ENCODE results near the gene PTTG1.

Gene PTTG1

DNA sequence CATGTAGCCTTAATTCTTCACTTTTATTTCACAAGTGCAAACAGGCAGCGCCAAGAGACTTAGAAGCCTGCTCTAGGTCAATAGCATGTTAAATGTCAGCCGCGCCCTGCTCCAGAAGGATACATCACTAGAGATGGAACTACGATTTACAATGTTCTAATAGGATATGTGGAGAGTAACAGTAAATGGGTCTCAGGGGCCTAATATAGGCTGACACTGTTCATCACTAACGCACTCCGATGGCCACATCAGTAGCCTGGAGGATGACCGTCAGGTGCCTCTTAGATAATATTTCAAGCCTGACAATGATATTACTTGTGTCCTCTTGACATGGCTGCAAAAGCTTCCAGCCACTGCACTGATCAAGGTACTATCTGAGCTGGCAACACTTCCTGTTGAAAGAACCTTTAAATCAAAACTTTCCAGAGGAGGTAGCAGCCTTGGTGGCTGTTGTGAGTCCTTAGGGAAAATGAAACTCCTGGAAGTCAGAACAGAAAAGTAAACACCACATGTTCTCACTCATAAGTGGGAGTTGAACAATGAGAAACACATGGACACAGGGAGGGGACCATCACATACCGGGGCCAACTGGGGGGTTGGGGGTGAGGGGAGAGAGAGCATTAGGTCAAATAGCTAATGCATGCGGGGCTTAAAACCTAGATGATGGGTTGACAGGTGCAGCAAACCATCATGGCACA lies 35.0 kb downstream of the PTTG1 start:
- no peak for FAIRE-seq

DNA sequence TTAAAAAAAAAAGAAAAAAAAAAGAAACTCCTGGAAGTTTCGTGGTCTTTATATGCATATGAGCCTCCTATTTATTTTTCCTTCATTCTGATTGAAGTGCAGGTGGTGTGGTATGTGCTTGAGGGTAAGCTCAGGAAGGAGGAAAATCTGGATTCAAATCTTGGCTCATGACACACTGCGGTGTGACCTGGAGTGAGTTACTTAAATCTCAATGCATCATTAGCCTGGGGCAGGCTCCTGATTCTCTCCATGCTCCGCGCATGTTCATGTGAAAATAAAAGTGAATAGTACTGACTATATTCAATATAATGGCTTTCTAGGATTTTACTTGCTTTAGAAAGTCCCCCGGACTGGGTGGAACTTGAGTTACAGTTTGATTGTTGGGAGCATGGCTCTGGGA lies 35.6 kb downstream of the PTTG1 start:
- no peak for FAIRE-seq

DNA sequence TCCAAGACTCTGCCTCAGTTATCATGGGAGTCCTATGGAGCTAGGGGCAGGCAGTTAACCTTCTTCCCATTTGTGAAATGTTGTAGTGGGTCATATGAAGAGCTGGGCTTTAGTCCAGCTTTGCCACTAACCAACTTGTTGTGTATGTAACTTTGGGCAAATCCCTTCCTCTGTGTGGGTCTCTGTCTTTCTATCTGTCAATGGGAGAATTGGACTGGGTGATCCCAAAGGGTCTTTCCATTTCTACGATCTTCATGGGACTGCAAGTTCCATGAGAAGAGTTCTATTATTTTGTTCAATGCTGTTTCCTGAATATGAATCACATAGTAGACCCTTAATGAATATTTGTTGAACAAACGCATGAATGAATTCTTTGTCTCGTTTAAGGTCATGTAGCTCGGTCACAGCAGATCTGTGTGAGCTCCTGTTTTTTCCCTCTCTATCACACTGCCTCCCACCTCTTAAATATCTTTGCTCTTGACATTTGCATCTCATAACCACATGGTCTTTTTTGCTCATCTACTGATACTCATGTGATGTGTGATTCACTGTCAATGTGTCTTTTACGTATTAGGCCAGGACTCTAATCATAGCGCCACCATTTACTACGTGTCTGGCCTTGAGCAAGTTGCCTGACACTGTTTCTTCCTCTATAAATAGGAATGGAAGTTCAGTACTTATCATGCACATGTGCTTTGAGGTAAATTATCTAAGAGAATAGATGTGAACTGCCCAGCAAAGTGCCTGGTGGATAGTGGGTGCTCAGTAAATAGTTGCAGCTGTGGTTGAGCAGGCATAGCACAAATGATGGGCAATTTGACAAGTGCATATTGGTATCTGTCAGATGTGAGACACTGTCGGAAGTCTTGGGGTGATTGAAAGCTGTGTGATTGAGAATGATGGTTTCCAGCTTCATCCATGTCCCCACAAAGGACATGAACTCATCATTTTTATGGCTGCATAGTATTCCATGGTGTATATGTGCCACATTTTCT lies 37.4 kb downstream of the PTTG1 start:
- no peak for FAIRE-seq

- FAIRE-seq, result no peak
Measured at GRCh38 chr5:160460377-160461049, 38.9 kb downstream of the PTTG1 start.

DNA sequence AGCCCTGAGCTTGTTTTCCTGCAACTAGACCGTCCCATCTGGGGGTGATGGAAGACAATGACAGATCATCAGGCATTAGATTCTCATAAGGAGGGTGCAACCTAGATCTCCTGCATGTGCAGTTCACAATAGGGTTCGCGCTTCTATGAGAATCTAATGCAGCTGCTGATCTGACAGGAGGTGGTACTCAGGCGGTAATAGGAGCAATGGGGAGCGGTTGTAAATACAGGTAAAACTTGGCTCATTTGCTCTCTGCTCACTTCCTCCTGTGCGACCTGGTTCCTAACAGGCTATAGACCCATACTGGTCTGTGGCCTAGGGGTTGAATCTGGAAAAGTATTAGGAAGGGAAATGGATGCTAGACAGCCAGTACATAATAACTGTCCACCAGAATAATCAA lies 39.7 kb downstream of the PTTG1 start:
- FAIRE-seq, result no peak

- no peak for FAIRE-seq
Measured at GRCh38 chr5:160462167-160462566, 40.5 kb downstream of the PTTG1 start.

GRCh38 chr5:160463227-160463626 lies 41.6 kb downstream of the PTTG1 start:
- FAIRE-seq, result no peak

DNA sequence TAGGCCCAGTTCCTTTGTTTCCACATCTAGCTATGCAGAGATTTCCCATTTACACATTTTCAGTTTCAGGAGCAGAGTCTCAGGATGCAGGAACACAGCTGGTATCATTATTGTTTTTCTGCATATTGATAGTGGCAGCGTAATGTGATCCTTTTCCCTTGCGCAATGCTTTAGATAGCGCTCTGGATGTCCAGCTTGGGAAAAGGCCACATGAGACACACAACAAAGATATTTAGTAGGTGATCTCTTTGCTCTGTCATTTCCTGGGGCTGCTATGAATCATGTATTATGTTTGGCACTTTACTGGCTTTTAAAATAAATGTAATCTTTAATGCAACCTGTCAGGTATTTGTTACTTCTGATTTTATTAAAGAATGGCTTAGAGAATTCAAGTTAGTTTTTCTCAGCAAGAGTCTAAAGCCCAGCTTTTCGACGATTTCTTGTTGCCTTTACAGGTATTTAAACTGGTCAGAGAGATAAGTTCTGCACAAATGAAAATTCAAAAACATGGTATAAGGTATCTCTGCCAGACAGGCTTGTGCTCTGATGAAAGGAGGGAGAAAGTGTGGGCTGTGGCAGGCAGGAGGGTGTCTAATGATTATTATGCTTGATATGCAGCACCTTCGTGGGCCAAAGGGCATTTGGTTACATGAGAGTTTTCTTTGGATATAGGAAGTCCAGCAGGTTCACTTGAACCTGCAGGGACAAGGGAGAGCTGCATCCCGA lies 42.2 kb downstream of the PTTG1 start:
- no peak for FAIRE-seq

DNA sequence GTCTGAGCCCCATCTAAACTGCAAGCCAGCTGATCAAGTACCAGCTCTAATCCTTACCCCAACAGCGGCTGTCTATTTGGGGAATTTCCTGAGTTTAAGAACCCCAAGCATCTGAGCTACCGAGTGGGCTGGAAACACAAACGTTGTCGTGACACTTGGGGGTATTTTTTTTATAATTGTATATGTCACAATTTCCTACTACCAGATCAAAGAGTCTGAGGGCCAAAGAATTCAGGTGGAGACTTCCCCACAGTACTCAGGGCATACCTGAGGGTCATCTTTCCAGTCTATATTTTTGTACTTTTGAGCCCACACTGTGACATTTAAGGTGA lies 42.8 kb downstream of the PTTG1 start:
- FAIRE-seq, result no peak

- FAIRE-seq, result no peak
Measured at GRCh38 chr5:160466116-160466515, 44.5 kb downstream of the PTTG1 start.

GRCh38 chr5:160466889-160467554 lies 45.4 kb downstream of the PTTG1 start:
- FAIRE-seq, result no peak

DNA sequence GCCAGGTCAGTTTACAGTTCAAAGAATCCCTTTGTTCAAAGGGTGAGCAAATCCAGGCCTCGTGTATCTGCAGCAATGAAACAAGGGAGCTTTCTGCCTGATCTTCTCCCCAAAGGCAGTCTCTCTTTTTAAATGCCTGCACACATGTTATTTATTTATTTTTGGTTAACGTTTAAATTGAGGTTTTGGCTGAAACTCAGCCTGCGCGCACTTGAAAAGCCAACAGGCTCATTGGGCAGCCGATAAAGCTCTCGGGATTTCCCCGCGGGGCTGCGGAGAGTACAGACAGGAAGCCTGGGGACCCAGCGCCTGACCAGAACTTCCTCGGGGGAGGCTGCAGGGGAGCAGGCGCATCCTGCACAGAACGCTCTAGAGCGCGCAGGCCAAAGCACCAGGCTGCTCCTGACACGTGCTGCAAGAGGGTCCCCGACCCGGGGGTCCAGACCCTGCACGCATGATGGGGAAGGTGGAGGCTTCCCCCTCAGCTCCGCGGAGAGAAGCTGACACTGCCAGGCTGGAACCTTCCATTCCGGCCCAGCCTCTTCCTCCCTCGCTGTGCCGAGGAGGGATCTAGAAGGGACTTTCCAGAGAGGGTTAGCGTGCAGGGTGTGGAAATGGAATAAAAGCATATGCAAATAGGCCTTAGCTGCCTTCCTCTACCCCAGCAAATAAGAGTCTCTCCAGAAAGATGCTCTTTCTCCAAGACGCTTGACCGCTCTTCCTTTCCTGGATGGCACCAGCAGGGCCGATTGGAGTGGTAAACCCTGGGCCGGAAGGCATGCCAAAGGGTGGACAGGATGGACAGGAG lies 46.1 kb downstream of the PTTG1 start:
- no peak for FAIRE-seq

DNA sequence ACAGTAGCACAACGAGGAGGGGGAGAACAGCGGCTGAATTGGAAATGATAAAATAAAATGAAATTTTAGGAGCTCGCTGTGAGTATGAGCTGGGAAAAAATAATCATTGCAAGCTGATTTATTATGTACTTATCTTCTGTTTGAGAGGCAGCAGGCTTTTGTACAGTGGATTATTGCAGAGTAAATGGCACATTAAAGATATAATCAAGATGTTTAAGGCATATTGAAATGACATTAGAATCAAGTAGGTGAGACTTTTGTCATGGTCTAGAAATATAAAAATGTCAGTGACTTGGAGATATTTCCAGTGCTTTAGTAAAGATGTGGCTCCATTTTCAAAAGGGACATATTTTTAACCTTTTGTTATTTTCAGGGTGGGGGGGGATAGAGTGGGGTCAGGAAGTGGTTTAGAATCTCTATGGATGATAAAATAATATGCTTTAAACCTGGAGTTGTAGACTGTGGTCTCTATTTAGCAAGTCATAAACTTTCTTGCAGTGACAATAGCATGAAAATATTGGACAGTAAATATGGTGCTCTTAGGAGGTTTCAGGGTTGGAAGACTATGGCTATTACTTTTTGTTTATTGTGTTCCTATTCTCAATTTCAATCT lies 46.8 kb downstream of the PTTG1 start:
- no peak for FAIRE-seq

DNA sequence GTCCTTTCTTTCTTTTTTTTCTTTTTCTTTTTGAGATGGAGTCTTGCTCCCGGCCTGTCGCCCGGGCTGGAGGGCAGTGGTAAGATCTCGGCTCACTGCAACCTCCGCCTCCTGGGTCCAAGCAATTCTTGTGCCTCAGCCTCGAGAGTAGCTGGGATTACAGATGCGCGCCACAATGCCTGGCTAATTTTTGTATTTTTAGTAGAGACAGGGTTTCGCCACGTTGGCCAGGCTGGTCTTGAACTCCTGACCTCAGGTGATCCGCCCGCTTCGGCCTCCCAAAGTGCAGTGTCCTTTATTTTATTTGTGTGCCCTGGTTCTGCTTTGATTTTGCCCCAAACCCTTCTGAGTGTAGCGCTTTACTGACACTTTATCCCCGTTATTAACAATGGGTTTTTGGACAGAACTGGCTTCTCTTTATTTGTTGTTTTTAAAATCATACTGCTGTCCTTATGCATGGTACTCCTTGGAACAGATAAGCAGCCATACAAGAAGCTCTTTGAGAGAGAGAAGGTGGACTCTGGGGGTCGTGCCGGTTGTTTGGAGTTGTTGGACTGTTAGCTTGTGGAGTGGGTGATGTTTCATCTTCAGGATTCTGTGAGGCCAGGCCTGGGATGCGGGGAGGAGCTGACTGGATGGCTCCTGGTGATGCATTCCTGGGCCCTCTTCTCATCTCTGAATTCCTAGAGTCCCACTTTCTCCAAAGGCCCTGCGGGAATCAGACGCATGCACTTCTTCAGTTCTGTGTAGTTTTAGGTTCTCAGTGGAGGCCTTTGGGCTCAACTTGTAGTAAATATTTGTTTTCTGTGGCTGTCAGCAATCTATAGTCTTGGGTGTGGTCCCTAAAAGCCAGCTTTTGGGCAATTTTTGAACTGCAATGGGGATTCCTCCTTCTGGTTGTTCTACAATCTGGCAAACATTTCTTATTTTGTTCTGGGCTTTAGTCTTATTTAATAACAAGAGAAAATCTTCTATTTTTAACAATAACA lies 47.8 kb downstream of the PTTG1 start:
- FAIRE-seq, result no peak

- no peak for FAIRE-seq
Measured at GRCh38 chr5:160470437-160471361, 49.0 kb downstream of the PTTG1 start.

GRCh38 chr5:160471761-160472160 lies 50.1 kb downstream of the PTTG1 start:
- no peak for FAIRE-seq

DNA sequence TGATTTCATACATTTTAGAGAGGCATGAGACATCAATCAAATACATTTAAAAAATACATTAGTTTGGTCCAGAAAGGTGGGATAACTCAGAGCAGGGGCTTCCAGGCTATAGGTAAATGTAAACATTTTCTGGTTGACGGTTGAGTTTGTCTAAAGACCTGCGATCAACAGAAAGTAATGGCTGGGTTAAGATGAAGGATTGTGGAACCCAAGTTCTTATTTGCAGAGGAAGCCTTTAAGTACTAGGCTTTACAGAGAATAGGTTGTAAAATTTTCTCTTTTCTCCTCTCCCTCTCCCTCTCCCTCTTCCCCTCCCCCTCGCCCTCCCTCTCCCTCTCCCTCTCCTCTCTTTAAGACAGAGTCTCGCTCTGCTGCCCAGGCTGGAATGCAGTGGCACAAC lies 50.8 kb downstream of the PTTG1 start:
- FAIRE-seq, result no peak

DNA sequence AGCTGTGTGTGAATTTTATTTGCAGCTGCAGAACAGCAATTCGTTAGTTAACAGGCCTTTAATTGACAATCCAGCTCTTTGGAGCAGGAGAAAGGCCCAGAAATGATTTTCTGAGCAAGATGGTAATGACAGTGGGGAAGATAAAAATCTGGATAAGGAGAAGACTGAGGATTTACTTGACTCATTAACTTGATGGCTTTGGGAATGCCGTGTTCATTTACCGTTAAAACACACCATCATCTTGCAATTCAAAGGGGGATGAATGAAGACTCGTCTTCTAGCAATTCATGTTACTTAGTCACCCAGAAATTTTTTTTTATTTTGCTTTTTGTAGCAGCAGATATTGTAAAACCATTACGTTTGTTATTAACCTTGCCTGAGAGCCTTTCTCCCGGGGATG lies 52.0 kb downstream of the PTTG1 start:
- FAIRE-seq, result no peak

DNA sequence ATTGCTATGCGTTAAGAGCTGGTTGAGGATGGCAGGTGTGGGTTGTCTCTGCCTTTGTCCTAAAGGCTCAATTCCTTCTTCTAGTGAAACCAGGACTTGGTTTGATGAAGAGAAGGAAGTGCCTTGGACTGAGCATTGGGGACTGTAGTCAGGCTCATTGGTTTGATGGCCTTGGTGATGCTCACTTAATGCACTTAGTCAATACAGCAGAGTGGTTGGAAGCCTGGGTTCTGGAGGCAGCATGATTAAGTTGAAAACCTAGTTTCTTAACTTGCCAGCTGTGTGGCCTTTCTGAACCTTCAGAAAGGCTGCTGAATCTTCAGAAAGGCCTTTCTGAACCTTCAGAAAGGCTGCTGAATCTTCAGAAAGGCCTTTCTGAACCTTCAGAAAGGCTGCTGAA lies 52.4 kb downstream of the PTTG1 start:
- no peak for FAIRE-seq

Measured in A204.1 (cell line).